ENCODE data around the gene ARHGEF39.
A peak's percentile ranks its signal among the peaks of the same experiment; 100 is the strongest.

The ARHGEF39 gene

GRCh38 chr9:35673132-35674024, 8.4 kb upstream of the ARHGEF39 start, which contains the start of gene CA9:
CA9 (plus strand) TSS chr9:35673928; CDS start chr9:35673960, 32 bp downstream.
- DNase-seq: no peak

GRCh38 chr9:35669331-35670145, 4.5 kb upstream of the ARHGEF39 start:
- no peak for DNase-seq

- no peak for DNase-seq
These were observed 2.9 kb upstream of the ARHGEF39 start for GRCh38 chr9:35667939-35668338.

- DNase-seq: no peak
These were observed 1.6 kb upstream of the ARHGEF39 start for GRCh38 chr9:35666549-35666948.

- no peak for DNase-seq
These were observed 1.1 kb upstream of the ARHGEF39 start for GRCh38 chr9:35666045-35666444.

- no peak for DNase-seq
These were observed 450 bp upstream of the ARHGEF39 start for GRCh38 chr9:35665471-35665818.

GRCh38 chr9:35662437-35662836, 2.6 kb downstream of the ARHGEF39 start:
- no peak for DNase-seq

- DNase-seq: no peak
These were observed 3.1 kb downstream of the ARHGEF39 start for GRCh38 chr9:35661756-35662350.

GRCh38 chr9:35660966-35661415, 4.0 kb downstream of the ARHGEF39 start:
- DNase-seq: no peak

GRCh38 chr9:35659340-35659739, 5.7 kb downstream of the ARHGEF39 start:
- DNase-seq: no peak

GRCh38 chr9:35658968-35659220, 6.1 kb downstream of the ARHGEF39 start:
- DNase-seq: no peak

GRCh38 chr9:35658137-35658967, 6.6 kb downstream of the ARHGEF39 start, which contains the start of gene CCDC107:
CCDC107 (plus strand) TSS chr9:35658292; CDS start chr9:35658380, 88 bp downstream.
- no peak for DNase-seq

- DNase-seq: peak; percentile 74
These were observed 7.4 kb downstream of the ARHGEF39 start, which contains the start of gene RMRP for GRCh38 chr9:35657546-35658136. RMRP (minus strand) TSS chr9:35658019.

- no peak for DNase-seq
These were observed 8.0 kb downstream of the ARHGEF39 start for GRCh38 chr9:35656831-35657545.

- no peak for DNase-seq
These were observed 8.6 kb downstream of the ARHGEF39 start for GRCh38 chr9:35656348-35656747.

GRCh38 chr9:35653611-35654010, 11.4 kb downstream of the ARHGEF39 start:
- DNase-seq: no peak

- no peak for DNase-seq
These were observed 12.2 kb downstream of the ARHGEF39 start for GRCh38 chr9:35652829-35653209.

- no peak for DNase-seq
These were observed 12.8 kb downstream of the ARHGEF39 start for GRCh38 chr9:35651956-35652828.

- no peak for DNase-seq
These were observed 14.4 kb downstream of the ARHGEF39 start, which contains the start of gene SIT1 for GRCh38 chr9:35650341-35651158. SIT1 (minus strand) TSS chr9:35650931; CDS start chr9:35650853, 78 bp downstream.
